Spleen (tissue), 11 donors: Measurements from ENCODE around the gene ALG12. TPM values are rescaled to one million over a fixed set of nuclear protein-coding genes. Genes with fewer than 3 reads are reported as not detected.

ENCODE experiments used
- DNase-seq: peaks from one replicate; pipeline ENCODE4 v3.0.0-alpha.2; 2020
- H3K27ac ChIP-seq, 8 donors: fragments of 200-600 bp; sonication (generic) in 7 of 8; 1 replicate in 4 of 8; 2 replicates in 4 of 8; pipeline versions ENCODE4 v1.5.0 to v1.8.0; 2016 to 2021; ENCODE audit warnings: inconsistent platforms in 4 of 8, mild to moderate bottlenecking in 4 of 8, moderate library complexity in 1 of 8
- H3K27me3 ChIP-seq, 7 donors: fragments of 200-600 bp; sonication (generic) in 6 of 7; replicated peaks in 1 of 7; 1 replicate in 4 of 7; 2 replicates in 3 of 7; pipeline versions ENCODE4 v1.5.0 to v1.8.0; 2016 to 2021; ENCODE audit warnings: inconsistent platforms in 3 of 7, mild to moderate bottlenecking in 1 of 7
- H3K36me3 ChIP-seq, 6 donors: fragments of 200-600 bp; sonication (generic) in 5 of 6; 1 replicate in 4 of 6; 2 replicates in 2 of 6; pipeline versions ENCODE4 v1.5.0 to v1.8.0; 2016 to 2021; ENCODE audit warnings: inconsistent platforms in 2 of 6
- H3K4me1 ChIP-seq, 6 donors: fragments of 200-600 bp; sonication (generic) in 5 of 6; 1 replicate in 3 of 6; 2 replicates in 3 of 6; pipeline versions ENCODE4 v1.5.0 to v1.8.0; 2016 to 2021; ENCODE audit warnings: inconsistent platforms in 3 of 6
- H3K4me3 ChIP-seq, 8 donors: fragments of 200-600 bp; sonication (generic) in 7 of 8; 1 replicate in 4 of 8; 2 replicates in 4 of 8; pipeline versions ENCODE4 v1.5.0 to v1.8.0; 2016 to 2021; ENCODE audit warnings: inconsistent platforms in 4 of 8, mild to moderate bottlenecking in 4 of 8, moderate library complexity in 2 of 8
- H3K9me3 ChIP-seq, 8 donors: fragments of 200-600 bp; sonication (generic) in 7 of 8; 1 replicate in 4 of 8; 2 replicates in 4 of 8; pipeline versions ENCODE4 v1.5.0 to v1.8.0; 2016 to 2021; ENCODE audit warnings: inconsistent platforms in 4 of 8
- CTCF ChIP-seq, 11 experiments: fragments of 200-600 bp in 7 of 11; fragments of 450-650 bp in 4 of 11; sonication (generic) in 4 of 11; IDR thresholded peaks in 8 of 11; conservative IDR thresholded peaks in 3 of 11; 1 replicate in 7 of 11; 2 replicates in 4 of 11; pipeline versions ENCODE4 v1.4.0 to v1.8.0; 2016 to 2021; ENCODE audit warnings: antibody characterized with exemption in 11 of 11, inconsistent platforms in 4 of 11, mild to moderate bottlenecking in 1 of 11
- POLR2A ChIP-seq, 3 donors: fragments of 450-650 bp; IDR thresholded peaks; one replicate each; pipeline ENCODE4 v1.5.1; 2017; ENCODE audit warnings: antibody characterized with exemption in 3 of 3, mild to moderate bottlenecking in 1 of 3
- POLR2AphosphoS5 ChIP-seq, 3 donors: sonication (generic); formaldehyde crosslinking; IDR thresholded peaks; one replicate each; pipeline ENCODE4 v1.5.1; 2017; ENCODE audit warnings: antibody characterized with exemption in 3 of 3
- WGBS, 5 donors: extraction: QIAGEN DNeasy Blood & Tissue Kit in 3 of 5; methylation state at CpG; one replicate each; pipeline versions ENCODE4 v1.1.5 to v1.1.7; 2013 to 2018; 5-methylcytosine and 5-hydroxymethylcytosine counted together
- intact Hi-C: fragments of 100-400 bp; cut with DNase I; formaldehyde crosslinking; loops from one replicate; pipeline ENCODE4 v1.15.0; 2023; ENCODE audit warnings: low total_unique reads
- polyA plus RNA-seq, 3 donors: library from polyadenylated mRNA; stranded (reverse); fragments of 200-250 nt; gene quantifications; one replicate each; pipeline ENCODE4 v1.2.1, GENCODE V29; 2013
- total RNA-seq, 7 donors: library from RNA; depleted of rRNA in 3 of 7; stranded (reverse); fragments of >200 nt in 3 of 7; fragmentation: NEBNext Ultra II Directional in 4 of 7; extraction: Animal tissue kit (Norgen Biotek cat#: 25700) in 4 of 7; gene quantifications; one replicate each; pipeline versions ENCODE4 v1.1.0 to v1.2.1, GENCODE V29; 2016 to 2021
- donor health status: healthy with polysubstance abuse.
- donor health status: DM: no; HTN: no; CAD: no; lungs with moderate emphysema.
- donor health status: DM: no; HTN: no; CAD: no.
- donor health status: Bipolar disorder and iron deficiency.
- donor health status: healthy.
- donor health status: DM: no; HTN: no; CAD: no.
- donor health status: DM: yes; HTN: yes; CAD: no.

Gene ALG12
- total and polyA plus RNA-seq, 10 donors, result 5.7 to 20.1 (median 11.8) TPM

GRCh38 chr22:49921508-49922278, 3.5 kb upstream of the ALG12 start:
- no peak overlapping the region for H3K4me3 ChIP-seq
- H3K36me3 ChIP-seq, result peaks cover 0 to 44% (median 11%) of the 10 kb centered on the region in 6 donors
- no peaks in the 10 kb centered on the region for H3K9me3 ChIP-seq
- no peak overlapping the region for H3K27ac ChIP-seq
- H3K27me3 ChIP-seq, result no peaks in the 10 kb centered on the region
- DNase-seq, result peak; percentile 80
- peaks cover 9 to 48% (median 38%) of the 10 kb centered on the region in 6 donors for H3K4me1 ChIP-seq
- TF ChIP-seq POLR2AphosphoS5 (IDR thresholded peaks at IDR 0.05), result no peak
- TF ChIP-seq CTCF (IDR thresholded peaks at IDR 0.05 in 8 of 11, conservative IDR thresholded peaks at IDR 0.05 in 3 of 11), result no peak
- no peak for TF ChIP-seq POLR2A (IDR thresholded peaks at IDR 0.05)
- WGBS, 5 donors, result 87 to 96% (median 94%) methylated on average over 22 to 35 of the region's 35 CpGs
- intact Hi-C loops, result loop anchor here (10.0 kb wide), 1 partner anchor 157 kb away; no protein-coding TSS in a partner anchor

- Histone ChIP-seq H3K9me3 (no peaks in the 10 kb centered on the region), H3K27ac (no peak overlapping the region), H3K4me3 (no peak overlapping the region), H3K36me3 (peaks cover 0 to 40% (median 11%) of the 10 kb centered on the region in 6 donors), H3K4me1 (peaks cover 9 to 47% (median 35%) of the 10 kb centered on the region in 6 donors), H3K27me3 (no peaks in the 10 kb centered on the region)
- intact Hi-C loops, result loop anchor here (10.0 kb wide), 1 partner anchor 156 kb away; no protein-coding TSS in a partner anchor
- TF ChIP-seq POLR2AphosphoS5 (IDR thresholded peaks at IDR 0.05) (no peak), POLR2A (IDR thresholded peaks at IDR 0.05) (no peak), CTCF (IDR thresholded peaks at IDR 0.05 in 8 of 11, conservative IDR thresholded peaks at IDR 0.05 in 3 of 11) (no peak)
- peak; percentile 49 for DNase-seq
- 89 to 95% (median 95%) methylated on average over 17 to 18 of the region's 18 CpGs for WGBS, 5 donors
These were observed 2.6 kb upstream of the ALG12 start for GRCh38 chr22:49920859-49921258.

- Histone ChIP-seq H3K4me1 (peaks cover 9 to 41% (median 26%) of the 10 kb centered on the region in 6 donors), H3K27me3 (no peaks in the 10 kb centered on the region), H3K27ac (peak overlapping the region in 6 of 8 donors; percentile 93 to 96 (median 95)), H3K4me3 (peak overlapping the region; percentile 69 to 92 (median 76)), H3K36me3 (peaks cover 0 to 31% (median 11%) of the 10 kb centered on the region in 6 donors), H3K9me3 (no peaks in the 10 kb centered on the region)
- TF ChIP-seq POLR2A (IDR thresholded peaks at IDR 0.05) (no peak), POLR2AphosphoS5 (IDR thresholded peaks at IDR 0.05) (no peak), CTCF (IDR thresholded peaks at IDR 0.05 in 8 of 11, conservative IDR thresholded peaks at IDR 0.05 in 3 of 11) (no peak)
- peak; percentile 79 for DNase-seq
- intact Hi-C loops, result loop anchor here (10.0 kb wide), 1 partner anchor 54 kb away; no protein-coding TSS in a partner anchor
- WGBS, 5 donors, result 48 to 65% (median 51%) methylated on average over 25 to 47 of the region's 47 CpGs
These were observed 958 bp upstream of the ALG12 start for GRCh38 chr22:49918911-49919881.
